Activated naive CD8-positive, alpha-beta T cell treated with anti-CD3 and anti-CD28 coated beads, Interleukin-2, amount 50 U/mL, for 16 hours (primary cell): ENCODE measurements around the gene C3orf70.

Experiments used
- DNase-seq: peaks from one replicate; pipeline ENCODE4 v3.0.0-alpha.2; 2020; ENCODE audit warnings: low read depth, low spot score

Gene C3orf70

GRCh38 chr3:185152410-185153170 lies at the start of gene C3orf70:
Gene C3orf70, minus strand, starts transcription at chr3:185153060. Its CDS starts 237 bp downstream, at chr3:185152823.
- no peak for DNase-seq

- DNase-seq: no peak
Measured at GRCh38 chr3:185200639-185201038, 47.8 kb upstream of the C3orf70 start.

- no peak for DNase-seq
Measured at GRCh38 chr3:185199671-185200070, 46.8 kb upstream of the C3orf70 start.

- DNase-seq: no peak
Measured at GRCh38 chr3:185199206-185199605, 46.3 kb upstream of the C3orf70 start.

- no peak for DNase-seq
Measured at GRCh38 chr3:185197068-185197467, 44.2 kb upstream of the C3orf70 start.

- no peak for DNase-seq
Measured at GRCh38 chr3:185195652-185196051, 42.8 kb upstream of the C3orf70 start.

- DNase-seq: no peak
Measured at GRCh38 chr3:185188816-185189215, 36.0 kb upstream of the C3orf70 start.

GRCh38 chr3:185187391-185187790 lies 34.5 kb upstream of the C3orf70 start:
- no peak for DNase-seq

- no peak for DNase-seq
Measured at GRCh38 chr3:185176750-185177359, 24.0 kb upstream of the C3orf70 start.

- DNase-seq: no peak
Measured at GRCh38 chr3:185175370-185175987, 22.6 kb upstream of the C3orf70 start.

- no peak for DNase-seq
Measured at GRCh38 chr3:185172086-185173049, 19.5 kb upstream of the C3orf70 start.

- DNase-seq: no peak
Measured at GRCh38 chr3:185164428-185165217, 11.8 kb upstream of the C3orf70 start.

- DNase-seq: no peak
Measured at GRCh38 chr3:185162634-185163033, 9.8 kb upstream of the C3orf70 start.

- no peak for DNase-seq
Measured at GRCh38 chr3:185161761-185162160, 8.9 kb upstream of the C3orf70 start.

GRCh38 chr3:185157347-185157746 lies 4.5 kb upstream of the C3orf70 start:
- DNase-seq: no peak

GRCh38 chr3:185155678-185156077 lies 2.8 kb upstream of the C3orf70 start:
- DNase-seq: no peak

GRCh38 chr3:185153861-185154629 lies 1.2 kb upstream of the C3orf70 start:
- DNase-seq: no peak

- DNase-seq: no peak
Measured at GRCh38 chr3:185153171-185153771, 411 bp upstream of the C3orf70 start.

GRCh38 chr3:185151964-185152409 lies 873 bp downstream of the C3orf70 start:
- DNase-seq: no peak
